Ovary (tissue), 3 donors: ENCODE measurements around the gene S100A6.

Experiments
- EP300 ChIP-seq: sonication (generic); formaldehyde crosslinking; IDR thresholded peaks from one replicate; pipeline ENCODE4 v1.6.1; 2017; ENCODE audit warnings: antibody characterized with exemption
- POLR2A ChIP-seq: fragments of 450-650 bp; IDR thresholded peaks from one replicate; pipeline ENCODE4 v1.6.1; 2017; ENCODE audit warnings: antibody characterized with exemption, mild to moderate bottlenecking, moderate library complexity
- TF ChIP-seq, protein P1 (sequence below), 3 donors: fragments of 450-650 bp in 2 of 3; fragments of 200-600 bp in 1 of 3; IDR thresholded peaks; one replicate each; pipeline versions ENCODE4 v1.5.1 to v1.8.0; 2016 to 2022; ENCODE audit warnings: antibody characterized with exemption in 3 of 3, mild to moderate bottlenecking in 1 of 3
- donor health status: DM: no; HTN: no; CAD: no.

DNA sequence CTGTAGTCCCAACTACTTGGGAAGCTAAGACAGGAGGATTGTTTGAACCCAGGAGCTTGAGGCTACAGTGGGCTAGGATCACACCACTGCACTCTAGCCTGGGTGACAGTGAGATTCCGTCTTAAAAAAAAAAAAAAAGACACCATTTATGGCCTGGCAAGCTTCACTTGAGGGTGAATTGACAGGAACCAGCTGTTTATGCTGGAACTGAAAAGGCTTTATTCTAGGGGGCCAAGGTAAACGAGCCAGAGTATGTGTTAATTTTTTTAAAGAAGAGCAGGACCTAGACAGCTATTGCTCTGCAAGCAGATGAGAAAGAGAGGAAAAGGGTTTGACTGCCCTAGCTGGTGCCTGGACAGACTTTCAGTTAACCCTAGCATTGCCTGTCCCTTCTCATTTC is 37.0 kb downstream of the S100A6 start:
- TF ChIP-seq, protein P1, sequence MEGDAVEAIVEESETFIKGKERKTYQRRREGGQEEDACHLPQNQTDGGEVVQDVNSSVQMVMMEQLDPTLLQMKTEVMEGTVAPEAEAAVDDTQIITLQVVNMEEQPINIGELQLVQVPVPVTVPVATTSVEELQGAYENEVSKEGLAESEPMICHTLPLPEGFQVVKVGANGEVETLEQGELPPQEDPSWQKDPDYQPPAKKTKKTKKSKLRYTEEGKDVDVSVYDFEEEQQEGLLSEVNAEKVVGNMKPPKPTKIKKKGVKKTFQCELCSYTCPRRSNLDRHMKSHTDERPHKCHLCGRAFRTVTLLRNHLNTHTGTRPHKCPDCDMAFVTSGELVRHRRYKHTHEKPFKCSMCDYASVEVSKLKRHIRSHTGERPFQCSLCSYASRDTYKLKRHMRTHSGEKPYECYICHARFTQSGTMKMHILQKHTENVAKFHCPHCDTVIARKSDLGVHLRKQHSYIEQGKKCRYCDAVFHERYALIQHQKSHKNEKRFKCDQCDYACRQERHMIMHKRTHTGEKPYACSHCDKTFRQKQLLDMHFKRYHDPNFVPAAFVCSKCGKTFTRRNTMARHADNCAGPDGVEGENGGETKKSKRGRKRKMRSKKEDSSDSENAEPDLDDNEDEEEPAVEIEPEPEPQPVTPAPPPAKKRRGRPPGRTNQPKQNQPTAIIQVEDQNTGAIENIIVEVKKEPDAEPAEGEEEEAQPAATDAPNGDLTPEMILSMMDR (IDR thresholded peaks at IDR 0.05), result no peak
- no peak for TF ChIP-seq POLR2A
- no peak for TF ChIP-seq EP300
